Measurements from ENCODE around the gene CFAP52.
A peak's percentile ranks its signal among the peaks of the same experiment; 100 is the strongest.
"Not testable (repeated sequence)": the region's sequence is repeated elsewhere in the genome, so short reads cannot be mapped to it uniquely, and the experiment has no call there.

The CFAP52 gene

DNA sequence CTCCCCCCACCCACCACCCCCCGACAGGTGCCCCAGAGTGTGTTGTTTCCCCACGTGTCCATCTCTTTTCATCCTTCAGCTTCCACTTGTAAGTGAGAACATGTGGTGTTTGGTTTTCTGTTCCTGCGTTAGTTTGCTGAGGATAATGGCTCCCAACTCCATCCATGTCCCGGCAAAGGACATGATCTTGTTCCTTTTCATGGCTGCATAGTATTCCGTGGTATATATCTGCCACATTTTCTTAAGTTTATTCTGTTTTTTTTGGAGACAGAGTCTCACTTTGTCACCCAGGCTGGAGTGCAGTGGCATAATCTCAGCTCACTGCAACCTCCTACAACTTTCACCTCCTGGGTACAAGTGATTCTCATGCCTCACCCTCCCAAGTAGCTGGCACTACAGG, 63.9 kb downstream of the CFAP52 start:
- H3K4me3 ChIP-seq (ENCODE audit: low read depth, low read length); H3K27ac ChIP-seq (ENCODE audit: extremely low read depth, low read depth, low read length); H3K4me1 ChIP-seq (ENCODE audit: control insufficient read depth, insufficient read depth, low read length); H3K36me3 ChIP-seq (ENCODE audit: control insufficient read depth in 2 of 2, insufficient read depth in 1 of 2, low read length in 2 of 2); H3K9me3 ChIP-seq (ENCODE audit: control insufficient read depth, insufficient read depth, low read depth, low read length): not testable (repeated sequence)
- CTCF ChIA-PET = interaction anchor here (1.6 kb wide), 1 partner anchor 63 kb away, joined by 8 read pairs; the partner anchor contains the start of gene CFAP52
- POLR2A ChIA-PET = interaction anchor here (0.5 to 1.0 kb wide), 2 partner anchors 54 to 71 kb away, joined by 4 to 8 read pairs; no protein-coding TSS in a partner anchor
- TF ChIP-seq ZNF146 (tag by site-specific recombination; IDR thresholded peaks at IDR 0.05) = peak; percentile 99
- TF ChIP-seq, protein P1, sequence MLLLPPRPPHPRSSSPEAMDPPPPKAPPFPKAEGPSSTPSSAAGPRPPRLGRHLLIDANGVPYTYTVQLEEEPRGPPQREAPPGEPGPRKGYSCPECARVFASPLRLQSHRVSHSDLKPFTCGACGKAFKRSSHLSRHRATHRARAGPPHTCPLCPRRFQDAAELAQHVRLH (tag by site-specific recombination; IDR thresholded peaks at IDR 0.05) = peak; percentile 83

DNA sequence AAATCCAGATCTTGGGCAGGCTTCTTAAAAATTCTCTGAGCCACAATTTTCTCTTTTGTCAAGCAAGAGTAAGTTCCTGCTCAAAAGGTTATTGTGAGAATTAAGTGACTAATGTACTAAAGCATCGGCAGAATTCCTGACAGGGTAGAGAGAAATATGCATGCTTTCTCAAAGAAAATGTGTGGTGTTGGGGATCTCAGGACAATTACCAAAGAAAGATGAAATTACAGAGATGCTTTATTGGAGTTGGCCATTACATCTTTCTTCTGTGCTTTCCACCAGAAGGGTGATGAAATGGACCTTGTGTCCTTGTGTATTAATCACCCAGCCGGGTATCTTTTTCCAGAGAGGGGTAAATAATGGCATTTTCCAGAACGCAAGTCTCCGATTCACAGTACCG, 67.2 kb downstream of the CFAP52 start:
- peaks cover 11% of the 10 kb centered on the region for H3K4me1 ChIP-seq (ENCODE audit: control insufficient read depth, insufficient read depth, low read length)
- TF ChIP-seq ZNF23 (tag by site-specific recombination; IDR thresholded peaks at IDR 0.05; ENCODE audit: borderline replicate concordance) (no peak), ZNF2 (tag by site-specific recombination; IDR thresholded peaks at IDR 0.05) (no peak)
- no peaks in the 10 kb centered on the region for H3K9me3 ChIP-seq (ENCODE audit: control insufficient read depth, insufficient read depth, low read depth, low read length)
- CTCF ChIA-PET = interaction anchor here (0.6 to 1.4 kb wide), 3 partner anchors 50 to 129 kb away, joined by 3 to 4 read pairs (median 3); no protein-coding TSS in a partner anchor
- H3K4me3 ChIP-seq (ENCODE audit: low read depth, low read length) = no peak overlapping the region
- POLR2A ChIA-PET = no interaction called here
- no peaks in the 10 kb centered on the region; a peak in 1 of 3 replicates for H3K36me3 ChIP-seq (ENCODE audit: control insufficient read depth in 2 of 2, insufficient read depth in 1 of 2, low read length in 2 of 2)
- H3K27ac ChIP-seq (ENCODE audit: extremely low read depth, low read depth, low read length) = no peak overlapping the region

DNA sequence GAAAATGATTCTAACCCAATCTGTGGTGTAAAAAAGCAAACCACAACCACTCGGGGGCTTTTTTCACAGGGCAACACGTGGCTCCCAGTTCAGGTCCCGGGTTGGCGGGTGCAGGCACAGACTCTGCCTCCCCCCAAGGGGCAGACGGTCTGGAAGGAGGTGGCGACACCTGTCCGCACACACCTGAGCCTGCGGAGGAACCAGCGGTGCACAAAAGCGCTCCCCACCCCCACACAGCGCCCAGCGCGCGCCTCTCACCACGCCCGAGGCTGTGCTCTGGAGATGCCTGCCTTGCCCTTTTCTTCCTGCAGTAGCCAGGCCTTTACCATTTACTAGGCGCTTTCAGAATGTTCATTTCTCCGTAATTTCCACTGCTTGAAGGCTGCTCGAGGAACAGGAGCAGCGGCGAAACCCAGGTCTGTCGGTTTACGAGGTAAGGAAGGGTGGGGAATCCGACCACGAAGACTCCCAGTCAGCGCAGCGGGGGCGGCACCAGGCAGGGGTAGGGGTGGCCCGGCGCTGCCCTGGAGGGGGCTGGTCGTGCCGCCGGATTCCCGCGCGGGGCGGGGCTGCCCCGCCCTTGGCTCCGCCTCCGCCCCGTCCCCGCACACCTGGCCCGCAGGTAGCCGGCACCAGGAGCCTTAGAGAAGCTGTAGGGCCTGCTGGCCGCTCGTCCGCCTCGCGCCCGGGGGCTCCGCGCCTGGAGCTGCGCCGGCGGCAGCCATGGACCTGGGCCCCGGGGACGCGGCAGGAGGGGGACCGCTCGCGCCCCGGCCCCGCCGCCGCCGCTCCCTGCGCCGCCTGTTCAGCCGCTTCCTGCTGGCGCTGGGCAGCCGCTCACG, 68.7 kb downstream of the CFAP52 start, which contains the start of gene USP43:
Gene USP43 (plus strand): TSS at position 608 of the 842 bp plus-strand sequence. CDS start 116 bp downstream, at position 724.
- CTCF ChIA-PET = interaction anchor here (0.7 to 2.3 kb wide), 4 partner anchors 30 to 68 kb away, joined by 3 to 17 read pairs (median 4); partner anchors contain the start of gene CFAP52
- no peaks in the 10 kb centered on the region; a peak in 1 of 3 replicates for H3K36me3 ChIP-seq (ENCODE audit: control insufficient read depth in 2 of 2, insufficient read depth in 1 of 2, low read length in 2 of 2)
- peak within 1 kb of the TSS; percentile 70 for H3K4me3 ChIP-seq (ENCODE audit: low read depth, low read length)
- H3K27ac ChIP-seq (ENCODE audit: extremely low read depth, low read depth, low read length) = peak within 1 kb of the TSS; percentile 85
- no peaks in the 10 kb centered on the region for H3K9me3 ChIP-seq (ENCODE audit: control insufficient read depth, insufficient read depth, low read depth, low read length)
- POLR2A ChIA-PET = interaction anchor here (2.0 kb wide), 1 partner anchor 70 kb away, joined by 14 read pairs; the partner anchor contains the start of gene STX8
- H3K4me1 ChIP-seq (ENCODE audit: control insufficient read depth, insufficient read depth, low read length) = peaks cover 11% of the 10 kb centered on the region
- TF ChIP-seq ZEB2 (tag by site-specific recombination; IDR thresholded peaks at IDR 0.05) (0 out of 2 replicates have a peak, but pooled peaks have one; percentile 55), ZNF221 (tag by site-specific recombination; IDR thresholded peaks at IDR 0.05; ENCODE audit: borderline replicate concordance) (no peak), ZFP3 (tag by site-specific recombination; IDR thresholded peaks at IDR 0.05; ENCODE audit: low read depth) (no peak), ZNF843 (tag by site-specific recombination; IDR thresholded peaks at IDR 0.05) (peak; percentile 23; the same call in 1 of the 2 replicates), KLF8 (tag by site-specific recombination; IDR thresholded peaks at IDR 0.05) (peak; percentile 95), ZNF623 (tag by site-specific recombination; IDR thresholded peaks at IDR 0.05) (no peak), SETDB1 (IDR thresholded peaks at IDR 0.05; ENCODE audit: insufficient read length, low read length) (no peak), ZNF112 (tag by site-specific recombination; IDR thresholded peaks at IDR 0.05) (no peak), ZNF600 (tag by site-specific recombination; IDR thresholded peaks at IDR 0.05) (peak; percentile 79), ZNF37A (tag by site-specific recombination; IDR thresholded peaks at IDR 0.05) (no peak), SP7 (tag by site-specific recombination; IDR thresholded peaks at IDR 0.05) (peak; percentile 53), ZFHX2 (tag by site-specific recombination; conservative IDR thresholded peaks at IDR 0.05) (peak; percentile 74), ZNF324 (tag by site-specific recombination; IDR thresholded peaks at IDR 0.05) (no peak), BCL11B (tag by site-specific recombination; IDR thresholded peaks at IDR 0.05; ENCODE audit: low read depth) (0 out of 2 replicates have a peak, but pooled peaks have one; percentile 29), ZNF433 (tag by site-specific recombination; IDR thresholded peaks at IDR 0.05; ENCODE audit: low read depth) (no peak), YY2 (tag by site-specific recombination; IDR thresholded peaks at IDR 0.05) (no peak), ZNF561 (tag by site-specific recombination; IDR thresholded peaks at IDR 0.05; ENCODE audit: borderline replicate concordance) (0 out of 2 replicates have a peak, but pooled peaks have one; percentile 15), ZNF214 (tag by site-specific recombination; IDR thresholded peaks at IDR 0.05; ENCODE audit: borderline replicate concordance) (no peak), ZNF2 (tag by site-specific recombination; IDR thresholded peaks at IDR 0.05) (peak; percentile 65; the same call in 1 of the 2 replicates), SP3 (tag by site-specific recombination; IDR thresholded peaks at IDR 0.05) (peak; percentile 65)
- TF ChIP-seq, protein P2, sequence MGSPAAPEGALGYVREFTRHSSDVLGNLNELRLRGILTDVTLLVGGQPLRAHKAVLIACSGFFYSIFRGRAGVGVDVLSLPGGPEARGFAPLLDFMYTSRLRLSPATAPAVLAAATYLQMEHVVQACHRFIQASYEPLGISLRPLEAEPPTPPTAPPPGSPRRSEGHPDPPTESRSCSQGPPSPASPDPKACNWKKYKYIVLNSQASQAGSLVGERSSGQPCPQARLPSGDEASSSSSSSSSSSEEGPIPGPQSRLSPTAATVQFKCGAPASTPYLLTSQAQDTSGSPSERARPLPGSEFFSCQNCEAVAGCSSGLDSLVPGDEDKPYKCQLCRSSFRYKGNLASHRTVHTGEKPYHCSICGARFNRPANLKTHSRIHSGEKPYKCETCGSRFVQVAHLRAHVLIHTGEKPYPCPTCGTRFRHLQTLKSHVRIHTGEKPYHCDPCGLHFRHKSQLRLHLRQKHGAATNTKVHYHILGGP (tag by site-specific recombination; IDR thresholded peaks at IDR 0.05) = no peak
- TF ChIP-seq, protein P3, sequence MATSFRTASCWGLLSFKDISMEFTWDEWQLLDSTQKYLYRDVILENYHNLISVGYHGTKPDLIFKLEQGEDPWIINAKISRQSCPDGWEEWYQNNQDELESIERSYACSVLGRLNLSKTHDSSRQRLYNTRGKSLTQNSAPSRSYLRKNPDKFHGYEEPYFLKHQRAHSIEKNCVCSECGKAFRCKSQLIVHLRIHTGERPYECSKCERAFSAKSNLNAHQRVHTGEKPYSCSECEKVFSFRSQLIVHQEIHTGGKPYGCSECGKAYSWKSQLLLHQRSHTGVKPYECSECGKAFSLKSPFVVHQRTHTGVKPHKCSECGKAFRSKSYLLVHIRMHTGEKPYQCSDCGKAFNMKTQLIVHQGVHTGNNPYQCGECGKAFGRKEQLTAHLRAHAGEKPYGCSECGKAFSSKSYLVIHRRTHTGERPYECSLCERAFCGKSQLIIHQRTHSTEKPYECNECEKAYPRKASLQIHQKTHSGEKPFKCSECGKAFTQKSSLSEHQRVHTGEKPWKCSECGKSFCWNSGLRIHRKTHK (tag by site-specific recombination; IDR thresholded peaks at IDR 0.05) = no peak
- TF ChIP-seq, protein P4, sequence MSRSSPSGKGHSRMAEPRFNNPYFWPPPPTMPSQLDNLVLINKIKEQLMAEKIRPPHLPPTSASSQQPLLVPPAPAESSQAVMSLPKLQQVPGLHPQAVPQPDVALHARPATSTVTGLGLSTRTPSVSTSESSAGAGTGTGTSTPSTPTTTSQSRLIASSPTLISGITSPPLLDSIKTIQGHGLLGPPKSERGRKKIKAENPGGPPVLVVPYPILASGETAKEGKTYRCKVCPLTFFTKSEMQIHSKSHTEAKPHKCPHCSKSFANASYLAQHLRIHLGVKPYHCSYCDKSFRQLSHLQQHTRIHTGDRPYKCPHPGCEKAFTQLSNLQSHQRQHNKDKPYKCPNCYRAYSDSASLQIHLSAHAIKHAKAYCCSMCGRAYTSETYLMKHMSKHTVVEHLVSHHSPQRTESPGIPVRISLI (tag by site-specific recombination; IDR thresholded peaks at IDR 0.05) = 0 out of 2 replicates have a peak, but pooled peaks have one; percentile 28

Data from HEK293 (cell line).